GM04503 (cell line): ENCODE data around the gene TMEM234.

Experiments used
- DNase-seq: peaks from one replicate; pipeline ENCODE4 v3.0.0-alpha.2; 2012; ENCODE audit warnings: low read depth

TMEM234 gene

GRCh38 chr1:32239790-32240139, 17.6 kb upstream of the TMEM234 start:
- no peak for DNase-seq

GRCh38 chr1:32239337-32239736, 17.2 kb upstream of the TMEM234 start:
- no peak for DNase-seq

GRCh38 chr1:32234792-32235191, 12.6 kb upstream of the TMEM234 start:
- DNase-seq, result no peak

GRCh38 chr1:32232558-32233304, 10.6 kb upstream of the TMEM234 start:
- DNase-seq, result no peak

GRCh38 chr1:32231843-32232432, 9.8 kb upstream of the TMEM234 start:
- DNase-seq, result no peak

- DNase-seq, result no peak
Observed at GRCh38 chr1:32228771-32229170, 6.6 kb upstream of the TMEM234 start.

- DNase-seq, result no peak
Observed at GRCh38 chr1:32224285-32224684, 2.1 kb upstream of the TMEM234 start.

GRCh38 chr1:32223683-32224082, 1.5 kb upstream of the TMEM234 start:
- DNase-seq, result no peak

GRCh38 chr1:32221581-32221979, 573 bp downstream of the TMEM234 start:
- no peak for DNase-seq

GRCh38 chr1:32220746-32221580, 1.2 kb downstream of the TMEM234 start:
- DNase-seq, result no peak

GRCh38 chr1:32219022-32219421, 3.1 kb downstream of the TMEM234 start:
- peak; percentile 68 for DNase-seq

- no peak for DNase-seq
Observed at GRCh38 chr1:32216566-32216965, 5.6 kb downstream of the TMEM234 start.

- no peak for DNase-seq
Observed at GRCh38 chr1:32215629-32216480, 6.3 kb downstream of the TMEM234 start.

GRCh38 chr1:32208891-32209328, 13.2 kb downstream of the TMEM234 start, which contains the start of gene DCDC2B:
Gene DCDC2B, plus strand, starts transcription at chr1:32209089. Its CDS starts 5 bp downstream, at chr1:32209094.
- DNase-seq, result no peak

GRCh38 chr1:32208469-32208868, 13.7 kb downstream of the TMEM234 start:
- no peak for DNase-seq

- no peak for DNase-seq
Observed at GRCh38 chr1:32205401-32206370, 16.5 kb downstream of the TMEM234 start, which contains the start of gene IQCC. Gene IQCC, plus strand, starts transcription at chr1:32205671. Its CDS starts 11 bp downstream, at chr1:32205682.

GRCh38 chr1:32204943-32205361, 17.2 kb downstream of the TMEM234 start:
- DNase-seq, result no peak

- no peak for DNase-seq
Observed at GRCh38 chr1:32201011-32201855, 20.9 kb downstream of the TMEM234 start.

- DNase-seq, result no peak
Observed at GRCh38 chr1:32200226-32201010, 21.7 kb downstream of the TMEM234 start, which contains the start of gene CCDC28B. Gene CCDC28B, plus strand, starts transcription at chr1:32200595. Its CDS starts 1,341 bp downstream, at chr1:32201936.
